HUES6 (cell line): Measurements from ENCODE around the gene HIP1R.

Experiments
- H3K27ac ChIP-seq: 2 replicates; pipeline ENCODE4 v1.7.0; 2013; ENCODE audit warnings: low read depth, mild to moderate bottlenecking, low read length, inconsistent platforms
- H3K27me3 ChIP-seq: 2 replicates; pipeline ENCODE4 v1.6.1; 2013; ENCODE audit warnings: low read length; ENCODE audit not compliant: control insufficient read depth, insufficient read depth
- H3K36me3 ChIP-seq: 2 replicates; pipeline ENCODE4 v1.6.1; 2013; ENCODE audit warnings: low read length; ENCODE audit not compliant: control insufficient read depth, insufficient read depth
- H3K4me1 ChIP-seq: 2 replicates; pipeline ENCODE4 v1.6.1; 2013; ENCODE audit warnings: low read length; ENCODE audit not compliant: control insufficient read depth, insufficient read depth
- H3K4me3 ChIP-seq: 2 replicates; pipeline ENCODE4 v1.5.1; 2013; ENCODE audit warnings: low read depth, low read length
- H3K9ac ChIP-seq: one replicate; pipeline ENCODE4 v1.6.1; 2013; ENCODE audit warnings: mild to moderate bottlenecking, low read length
- H3K9me3 ChIP-seq: 2 replicates; pipeline ENCODE4 v1.6.1; 2013; ENCODE audit warnings: low read depth, low read length; ENCODE audit not compliant: control insufficient read depth, insufficient read depth

HIP1R gene

GRCh38 chr12:122850695-122851350 lies 15.6 kb downstream of the HIP1R start:
- Histone ChIP-seq H3K27ac (no peak overlapping the region), H3K4me3 (no peak overlapping the region), H3K9me3 (no peaks in the 10 kb centered on the region), H3K27me3 (no peaks in the 10 kb centered on the region), H3K4me1 (no peaks in the 10 kb centered on the region), H3K9ac (no peak overlapping the region), H3K36me3 (peaks cover 11% of the 10 kb centered on the region)

- no peaks in the 10 kb centered on the region for H3K9me3 ChIP-seq
- H3K36me3 ChIP-seq, result peaks cover 17% of the 10 kb centered on the region
- no peak overlapping the region for H3K27ac ChIP-seq
- no peaks in the 10 kb centered on the region for H3K27me3 ChIP-seq
- no peak overlapping the region for H3K9ac ChIP-seq
- no peak overlapping the region for H3K4me3 ChIP-seq
- H3K4me1 ChIP-seq, result no peaks in the 10 kb centered on the region
These were observed 16.6 kb downstream of the HIP1R start for GRCh38 chr12:122851820-122852219.

GRCh38 chr12:122852336-122853275 lies 17.3 kb downstream of the HIP1R start:
- H3K36me3 ChIP-seq, result peaks cover 22% of the 10 kb centered on the region

GRCh38 chr12:122853582-122854245 lies 18.5 kb downstream of the HIP1R start:
- H3K4me1 ChIP-seq, result no peaks in the 10 kb centered on the region
- H3K9me3 ChIP-seq, result no peaks in the 10 kb centered on the region
- no peaks in the 10 kb centered on the region for H3K27me3 ChIP-seq
- H3K4me3 ChIP-seq, result no peak overlapping the region
- H3K9ac ChIP-seq, result no peak overlapping the region
- H3K36me3 ChIP-seq, result peaks cover 22% of the 10 kb centered on the region
- no peak overlapping the region for H3K27ac ChIP-seq

More at GRCh38 chr12:122852336-122853275, 17.3 kb downstream of the HIP1R start:
- Histone ChIP-seq H3K4me1 (no peaks in the 10 kb centered on the region), H3K9ac (no peak overlapping the region), H3K4me3 (no peak overlapping the region), H3K27me3 (no peaks in the 10 kb centered on the region), H3K9me3 (no peaks in the 10 kb centered on the region), H3K27ac (no peak overlapping the region)

- peaks cover 26% of the 10 kb centered on the region for H3K36me3 ChIP-seq
- no peaks in the 10 kb centered on the region for H3K4me1 ChIP-seq
- H3K9me3 ChIP-seq, result no peaks in the 10 kb centered on the region
- H3K4me3 ChIP-seq, result no peak overlapping the region
- H3K27ac ChIP-seq, result no peak overlapping the region
- H3K27me3 ChIP-seq, result no peaks in the 10 kb centered on the region
- no peak overlapping the region for H3K9ac ChIP-seq
These were observed 19.3 kb downstream of the HIP1R start for GRCh38 chr12:122854554-122854953.

- no peaks in the 10 kb centered on the region for H3K9me3 ChIP-seq
- H3K27ac ChIP-seq, result no peak overlapping the region
- no peak overlapping the region for H3K4me3 ChIP-seq
- no peaks in the 10 kb centered on the region for H3K4me1 ChIP-seq
- H3K36me3 ChIP-seq, result peaks cover 24% of the 10 kb centered on the region
- H3K9ac ChIP-seq, result no peak overlapping the region
- no peaks in the 10 kb centered on the region for H3K27me3 ChIP-seq
These were observed 20.0 kb downstream of the HIP1R start for GRCh38 chr12:122855071-122855829.

- Histone ChIP-seq H3K27me3 (no peaks in the 10 kb centered on the region), H3K27ac (no peak overlapping the region), H3K4me1 (no peaks in the 10 kb centered on the region), H3K9me3 (no peaks in the 10 kb centered on the region), H3K9ac (no peak overlapping the region), H3K36me3 (peaks cover 28% of the 10 kb centered on the region), H3K4me3 (no peak overlapping the region)
These were observed 20.9 kb downstream of the HIP1R start for GRCh38 chr12:122855928-122856831.

GRCh38 chr12:122856999-122857671 lies 21.9 kb downstream of the HIP1R start:
- no peak overlapping the region for H3K4me3 ChIP-seq
- H3K27me3 ChIP-seq, result no peaks in the 10 kb centered on the region
- no peak overlapping the region for H3K27ac ChIP-seq
- no peaks in the 10 kb centered on the region for H3K9me3 ChIP-seq
- no peaks in the 10 kb centered on the region for H3K4me1 ChIP-seq
- H3K9ac ChIP-seq, result no peak overlapping the region
- peaks cover 34% of the 10 kb centered on the region for H3K36me3 ChIP-seq

- Histone ChIP-seq H3K27me3 (no peaks in the 10 kb centered on the region), H3K36me3 (peaks cover 33% of the 10 kb centered on the region), H3K27ac (no peak overlapping the region), H3K9ac (no peak overlapping the region), H3K4me3 (no peak overlapping the region), H3K4me1 (peaks cover 3% of the 10 kb centered on the region; the same call in 1 of the 2 replicates), H3K9me3 (no peaks in the 10 kb centered on the region)
These were observed 22.9 kb downstream of the HIP1R start for GRCh38 chr12:122858171-122858570.
